GM12878 (cell line): ENCODE measurements around the gene SCN10A. TPM values are rescaled to one million over a fixed set of nuclear protein-coding genes. Genes with fewer than 3 reads are reported as not detected.

Experiments
- BHLHE40 ChIP-seq, 2 experiments: fragments of 450-650 bp in 1 of 2; IDR thresholded peaks; 2 replicates each; pipeline ENCODE4 v1.6.1; 2011 to 2017; ENCODE audit warnings: low read depth in 2 of 2, borderline replicate concordance in 1 of 2, improper control_type of control experiment in 1 of 2, low read length in 1 of 2, mild to moderate bottlenecking in 1 of 2
- EP300 ChIP-seq, 2 experiments: fragments of 150-350 bp in 1 of 2; IDR thresholded peaks; 2 replicates each; pipeline ENCODE4 v1.6.1; 2011 to 2012; ENCODE audit warnings: low read depth in 2 of 2, low read length in 2 of 2, borderline replicate concordance in 1 of 2, improper control_type of control experiment in 1 of 2, inconsistent platforms in 1 of 2; ENCODE audit not compliant: control insufficient read depth in 1 of 2
- ESRRA ChIP-seq: IDR thresholded peaks from 2 replicates; pipeline ENCODE4 v1.6.1; 2012; ENCODE audit warnings: mild to moderate bottlenecking, low read length, improper control_type of control experiment
- HCFC1 ChIP-seq: fragments of 150-350 bp; IDR thresholded peaks from 2 replicates; pipeline ENCODE4 v1.6.1; 2014; ENCODE audit warnings: low read length
- MXI1 ChIP-seq: fragments of 150-350 bp; IDR thresholded peaks from 2 replicates; pipeline ENCODE4 v1.6.1; 2011; ENCODE audit warnings: low read depth, mild to moderate bottlenecking, inconsistent platforms, low read length, improper control_type of control experiment
- NR2C2 ChIP-seq: IDR thresholded peaks from 2 replicates; pipeline ENCODE4 v1.6.1; 2011; ENCODE audit warnings: borderline replicate concordance, low read depth; ENCODE audit not compliant: control insufficient read depth, insufficient read length
- PRDM15 ChIP-seq: fragments of 450-650 bp; formaldehyde crosslinking; IDR thresholded peaks from 2 replicates; pipeline ENCODE4 v1.4.0; 2020; ENCODE audit warnings: mild to moderate bottlenecking, moderate library complexity
- RAD21 ChIP-seq: IDR thresholded peaks from 2 replicates; pipeline ENCODE4 v1.6.1; 2011; ENCODE audit warnings: mild to moderate bottlenecking, low read depth, low read length, moderate library complexity; ENCODE audit not compliant: insufficient read depth
- RBBP5 ChIP-seq: fragments of 200-600 bp; sonication (generic); conservative IDR thresholded peaks from 2 replicates; pipeline ENCODE4 v1.6.1; 2016
- SIX5 ChIP-seq: IDR thresholded peaks from 2 replicates; pipeline ENCODE4 v1.6.1; 2011; ENCODE audit warnings: mild to moderate bottlenecking, low read depth, low read length, moderate library complexity; ENCODE audit not compliant: severe bottlenecking
- SMAD5 ChIP-seq: IDR thresholded peaks from 2 replicates; pipeline ENCODE4 v1.6.1; 2016; ENCODE audit warnings: antibody characterized with exemption, low read depth
- STAT1 ChIP-seq: fragments of 450-650 bp; conservative IDR thresholded peaks from 2 replicates; pipeline ENCODE4 v1.6.1; 2014; ENCODE audit warnings: antibody characterized with exemption, mild to moderate bottlenecking
- SUPT20H ChIP-seq: IDR thresholded peaks from 2 replicates; pipeline ENCODE4 v1.6.1; 2011; ENCODE audit warnings: low read depth, mild to moderate bottlenecking, low read length, moderate library complexity, borderline replicate concordance; ENCODE audit not compliant: control insufficient read depth
- WRNIP1 ChIP-seq: IDR thresholded peaks from 2 replicates; pipeline ENCODE4 v1.6.1; 2011; ENCODE audit warnings: low read depth, low read length, improper control_type of control experiment, borderline replicate concordance
- ZBED1 ChIP-seq: IDR thresholded peaks from 2 replicates; pipeline ENCODE4 v1.6.1; 2016; ENCODE audit warnings: borderline replicate concordance
- ZNF274 ChIP-seq: IDR thresholded peaks from one replicate; pipeline ENCODE4 v1.8.0; 2011; ENCODE audit not compliant: insufficient read length, insufficient read depth
- ZNF622 ChIP-seq: fragments of 450-650 bp; IDR thresholded peaks from 2 replicates; pipeline ENCODE4 v1.6.1; 2017; ENCODE audit warnings: mild to moderate bottlenecking, inconsistent platforms
- polyA plus RNA-seq, 11 experiments: library from polyadenylated mRNA; depleted of rRNA in 4 of 11; unstranded in 6 of 11; stranded (reverse) in 5 of 11; fragments of >200 nt; fragmentation: Nextera tagmentation in 4 of 11; fragmentation: Illumina TruSeq in 1 of 11; extraction: Ambion mirVana in 4 of 11; extraction: Trizol in 1 of 11; gene quantifications; 1 replicate in 1 of 11; 2 replicates in 10 of 11; pipeline versions ENCODE4 v1.2.1 to v1.2.3, GENCODE V29; 2011 to 2016; ENCODE audit warnings: inconsistent platforms in 2 of 11, missing spikeins in 2 of 11, low read depth in 1 of 11
- total RNA-seq, 4 experiments: library from RNA; depleted of rRNA in 3 of 4; stranded (reverse); fragments of >200 nt in 3 of 4; fragmentation: Illumina TruSeq in 1 of 4; extraction: Trizol in 1 of 4; gene quantifications; 2 replicates each; pipeline versions ENCODE4 v1.2.1 to v1.2.3, GENCODE V29; 2013 to 2021

The SCN10A gene
- total and polyA plus RNA-seq, 10 of the 15 experiments (the other 5 are each of a cell fraction or from before 2014, with no cell fraction given): not detected

- TF ChIP-seq PRDM15: no peak
- TF ChIP-seq HCFC1: no peak
- no peak for TF ChIP-seq MXI1
- TF ChIP-seq NR2C2: no peak
- no peak for TF ChIP-seq SMAD5
- TF ChIP-seq ZNF274: no peak
- no peak for TF ChIP-seq RAD21
- TF ChIP-seq RBBP5: no peak
- no peak for TF ChIP-seq WRNIP1
- TF ChIP-seq ZNF622: no peak
- no peak for TF ChIP-seq ESRRA
- TF ChIP-seq BHLHE40 (IDR thresholded peaks at IDR 0.05; ENCODE audit: borderline replicate concordance in 1 of 2, low read depth in 2 of 2, low read length in 1 of 2): no peak
- no peak for TF ChIP-seq SUPT20H
- no peak for TF ChIP-seq SIX5
- TF ChIP-seq STAT1: no peak
- TF ChIP-seq ZBED1: no peak
- no peak for TF ChIP-seq EP300 (IDR thresholded peaks at IDR 0.05; ENCODE audit: borderline replicate concordance in 1 of 2, control insufficient read depth in 1 of 2, low read depth in 2 of 2, low read length in 2 of 2)
Measured at GRCh38 chr3:38698760-38699159, 117.3 kb downstream of the SCN10A start (continued).
